HEK293 (cell line): ENCODE measurements around the gene ZNF853.

Experiments used
- CTCF ChIA-PET: fragments of 350-600 bp; formaldehyde crosslinking; extraction: SDS; loops from one replicate; lab custom pipeline; 2021; ENCODE audit warnings: antibody characterized with exemption; lab: Yijun Ruan, JAX
- POLR2A ChIA-PET: fragments of 300-600 bp; formaldehyde crosslinking; extraction: SDS; loops from one replicate; lab custom pipeline; 2020; ENCODE audit warnings: antibody characterized with exemption, inconsistent platforms; lab: Yijun Ruan, JAX
- H3K27ac ChIP-seq: fragments of 200-500 bp; sonication (Bioruptor generic); 2 replicates; pipeline ENCODE4 v1.5.1; 2014; ENCODE audit warnings: low read depth, low read length, control low read depth, inconsistent platforms; ENCODE audit errors: extremely low read depth
- H3K36me3 ChIP-seq, 2 experiments: fragments of 200-500 bp in 1 of 2; sonication (Bioruptor generic) in 1 of 2; 1 replicate in 1 of 2; 2 replicates in 1 of 2; pipeline ENCODE4 v1.5.1; 2014 to 2017; ENCODE audit warnings: inconsistent platforms in 2 of 2, low read length in 2 of 2; ENCODE audit not compliant: control insufficient read depth in 2 of 2, insufficient read depth in 1 of 2
- H3K4me1 ChIP-seq: fragments of 200-500 bp; sonication (Bioruptor generic); 2 replicates; pipeline ENCODE4 v1.5.1; 2014; ENCODE audit warnings: mild to moderate bottlenecking, low read length, inconsistent platforms; ENCODE audit not compliant: control insufficient read depth, insufficient read depth
- H3K4me3 ChIP-seq: 2 replicates; pipeline ENCODE4 v1.5.1; 2011; ENCODE audit warnings: low read depth, mild to moderate bottlenecking, control low read depth, low read length, moderate library complexity
- H3K9me3 ChIP-seq: fragments of 200-500 bp; sonication (Bioruptor generic); 2 replicates; pipeline ENCODE4 v1.5.1; 2014; ENCODE audit warnings: low read depth, low read length, inconsistent platforms; ENCODE audit not compliant: control insufficient read depth, insufficient read depth
- BCL11A ChIP-seq: fragments of 450-650 bp; formaldehyde crosslinking; IDR thresholded peaks from 2 replicates; pipeline ENCODE4 v1.5.1; 2016; ENCODE audit warnings: low read depth, missing biosample characterization, missing genetic modification characterization
- GFI1B ChIP-seq: fragments of 450-650 bp; formaldehyde crosslinking; IDR thresholded peaks from 2 replicates; pipeline ENCODE4 v1.5.1; 2016; ENCODE audit warnings: missing biosample characterization, missing genetic modification characterization
- KLF1 ChIP-seq: fragments of 450-650 bp; formaldehyde crosslinking; IDR thresholded peaks from 2 replicates; pipeline ENCODE4 v1.5.1; 2016; ENCODE audit warnings: missing biosample characterization, missing genetic modification characterization
- PBX3 ChIP-seq: sonication (generic); formaldehyde crosslinking; IDR thresholded peaks from 2 replicates; pipeline ENCODE4 v1.8.1; 2022; ENCODE audit warnings: mild to moderate bottlenecking, moderate library complexity, missing genetic modification reagents
- ZBTB11 ChIP-seq: fragments of 450-650 bp; formaldehyde crosslinking; conservative IDR thresholded peaks from 2 replicates; pipeline ENCODE4 v1.5.1; 2016; ENCODE audit warnings: low read depth, missing biosample characterization, missing genetic modification characterization
- ZBTB48 ChIP-seq: fragments of 450-650 bp; formaldehyde crosslinking; IDR thresholded peaks from 2 replicates; pipeline ENCODE4 v1.5.1; 2016; ENCODE audit warnings: missing biosample characterization, missing genetic modification characterization
- ZFP41 ChIP-seq: fragments of 450-650 bp; formaldehyde crosslinking; IDR thresholded peaks from 2 replicates; pipeline ENCODE4 v1.5.1; 2016; ENCODE audit warnings: missing biosample characterization, missing genetic modification characterization, borderline replicate concordance
- ZNF138 ChIP-seq: fragments of 450-650 bp; formaldehyde crosslinking; IDR thresholded peaks from 2 replicates; pipeline ENCODE4 v1.5.1; 2016; ENCODE audit warnings: missing biosample characterization, missing genetic modification characterization, borderline replicate concordance
- ZNF18 ChIP-seq: fragments of 450-650 bp; formaldehyde crosslinking; IDR thresholded peaks from 2 replicates; pipeline ENCODE4 v1.5.1; 2016; ENCODE audit warnings: missing biosample characterization, missing genetic modification characterization
- ZNF239 ChIP-seq: fragments of 450-650 bp; formaldehyde crosslinking; IDR thresholded peaks from 2 replicates; pipeline ENCODE4 v1.5.1; 2016; ENCODE audit warnings: missing biosample characterization, missing genetic modification characterization
- ZNF26 ChIP-seq: fragments of 450-650 bp; formaldehyde crosslinking; IDR thresholded peaks from 2 replicates; pipeline ENCODE4 v1.5.1; 2016; ENCODE audit warnings: missing biosample characterization, missing genetic modification characterization
- ZNF311 ChIP-seq: fragments of 450-650 bp; formaldehyde crosslinking; IDR thresholded peaks from 2 replicates; pipeline ENCODE4 v1.5.1; 2017; ENCODE audit warnings: missing biosample characterization, missing genetic modification characterization, borderline replicate concordance
- ZNF324 ChIP-seq: fragments of 450-650 bp; formaldehyde crosslinking; IDR thresholded peaks from 2 replicates; pipeline ENCODE4 v1.5.1; 2016; ENCODE audit warnings: missing biosample characterization, missing genetic modification characterization
- ZNF362 ChIP-seq: fragments of 450-650 bp; formaldehyde crosslinking; IDR thresholded peaks from 2 replicates; pipeline ENCODE4 v1.5.1; 2016; ENCODE audit warnings: missing biosample characterization, missing genetic modification characterization
- ZNF423 ChIP-seq: fragments of 450-650 bp; formaldehyde crosslinking; IDR thresholded peaks from 2 replicates; pipeline ENCODE4 v1.5.1; 2016; ENCODE audit warnings: missing biosample characterization, missing genetic modification characterization
- ZNF501 ChIP-seq: fragments of 450-650 bp; formaldehyde crosslinking; IDR thresholded peaks from 2 replicates; pipeline ENCODE4 v1.5.1; 2016; ENCODE audit warnings: missing biosample characterization, missing genetic modification characterization
- ZNF514 ChIP-seq: fragments of 450-650 bp; formaldehyde crosslinking; IDR thresholded peaks from 2 replicates; pipeline ENCODE4 v1.5.1; 2016; ENCODE audit warnings: missing biosample characterization, missing genetic modification characterization
- ZNF529 ChIP-seq: fragments of 450-650 bp; formaldehyde crosslinking; IDR thresholded peaks from 2 replicates; pipeline ENCODE4 v1.5.1; 2017; ENCODE audit warnings: missing genetic modification characterization, missing biosample characterization; ENCODE audit not compliant: insufficient replicate concordance
- ZNF530 ChIP-seq: fragments of 450-650 bp; formaldehyde crosslinking; IDR thresholded peaks from 2 replicates; pipeline ENCODE4 v1.5.1; 2016; ENCODE audit warnings: low read depth, missing biosample characterization, missing genetic modification characterization
- ZNF626 ChIP-seq: fragments of 450-650 bp; sonication (Bioruptor Pico); formaldehyde crosslinking; IDR thresholded peaks from 2 replicates; pipeline ENCODE4 v1.5.1; 2018; ENCODE audit warnings: missing biosample characterization, missing genetic modification characterization, inconsistent platforms
- ZNF670 ChIP-seq: fragments of 450-650 bp; formaldehyde crosslinking; IDR thresholded peaks from 2 replicates; pipeline ENCODE4 v1.5.1; 2016; ENCODE audit warnings: missing biosample characterization, missing genetic modification characterization, low read depth
- ZNF776 ChIP-seq: fragments of 450-650 bp; formaldehyde crosslinking; IDR thresholded peaks from 2 replicates; pipeline ENCODE4 v1.5.0; 2017; ENCODE audit warnings: missing biosample characterization, missing genetic modification characterization, borderline replicate concordance
- ZSCAN5A ChIP-seq: fragments of 450-650 bp; formaldehyde crosslinking; IDR thresholded peaks from 2 replicates; pipeline ENCODE4 v1.5.1; 2016; ENCODE audit warnings: missing biosample characterization, missing genetic modification characterization
- ZXDB ChIP-seq: fragments of 450-650 bp; formaldehyde crosslinking; IDR thresholded peaks from 2 replicates; pipeline ENCODE4 v1.5.1; 2016; ENCODE audit warnings: missing biosample characterization, missing genetic modification characterization

ZNF853 gene

GRCh38 chr7:6616854-6617643 lies 1.6 kb downstream of the ZNF853 start:
- Histone ChIP-seq H3K4me1 (no peaks in the 10 kb centered on the region), H3K4me3 (no peak overlapping the region), H3K36me3 (peaks cover 6 to 22% of the 10 kb centered on the region in 2 experiments; a peak in 2 of 3 replicates), H3K9me3 (no peaks in the 10 kb centered on the region), H3K27ac (no peak overlapping the region)
- ChIA-PET CTCF (no interaction called here), POLR2A (interaction anchor here (0.5 to 0.7 kb wide), 3 partner anchors 18 to 28 kb away, joined by 3 to 6 read pairs (median 3); no protein-coding TSS in a partner anchor)
- no peak for TF ChIP-seq ZNF626
- TF ChIP-seq ZNF138 (tag by site-specific recombination): no peak
- no peak for TF ChIP-seq ZXDB
- no peak for TF ChIP-seq BCL11A (tag by site-specific recombination)
- TF ChIP-seq ZNF239 (tag by site-specific recombination): no peak
- no peak for TF ChIP-seq ZNF514 (tag by site-specific recombination)
- no peak for TF ChIP-seq ZBTB48 (tag by site-specific recombination)
- TF ChIP-seq ZNF423 (tag by site-specific recombination): no peak

- H3K9me3 ChIP-seq: no peaks in the 10 kb centered on the region
- H3K4me1 ChIP-seq: no peaks in the 10 kb centered on the region
- ChIA-PET POLR2A (no interaction called here), CTCF (interaction anchor here (0.6 kb wide), 1 partner anchor 60 kb away, joined by 3 read pairs; no protein-coding TSS in a partner anchor)
- H3K4me3 ChIP-seq: no peak overlapping the region
- H3K36me3 ChIP-seq: peaks cover 6 to 36% of the 10 kb centered on the region in 2 experiments; a peak in 2 of 3 replicates
- H3K27ac ChIP-seq: no peak overlapping the region
- TF ChIP-seq ZFP41 (tag by site-specific recombination): no peak
- no peak for TF ChIP-seq ZNF362
- TF ChIP-seq ZNF530: no peak
- no peak for TF ChIP-seq ZNF529 (tag by site-specific recombination)
- no peak for TF ChIP-seq KLF1
- TF ChIP-seq ZNF501: no peak
- no peak for TF ChIP-seq ZNF18
- TF ChIP-seq ZSCAN5A (tag by site-specific recombination): no peak
- no peak for TF ChIP-seq ZNF311 (tag by site-specific recombination)
- TF ChIP-seq PBX3 (CRISPR knock-in tag): no peak
- TF ChIP-seq ZNF670 (tag by site-specific recombination): no peak
- TF ChIP-seq ZNF26 (tag by site-specific recombination): no peak
- no peak for TF ChIP-seq ZNF324 (tag by site-specific recombination)
- TF ChIP-seq ZNF776 (tag by site-specific recombination): no peak
- TF ChIP-seq GFI1B (tag by site-specific recombination): no peak
- no peak for TF ChIP-seq ZBTB11 (tag by site-specific recombination)
Observed at GRCh38 chr7:6618621-6619020, 3.2 kb downstream of the ZNF853 start.
